GM15510 (cell line): ENCODE measurements around the gene CIB2.
A peak's percentile ranks its signal among the peaks of the same experiment; 100 is the strongest.

Experiments used
- POLR2A ChIP-seq: IDR thresholded peaks from 3 replicates; pipeline ENCODE4 v1.6.1; 2011; ENCODE audit warnings: borderline replicate concordance; ENCODE audit not compliant: insufficient read length; ENCODE audit errors: extremely low read depth

Gene CIB2

DNA sequence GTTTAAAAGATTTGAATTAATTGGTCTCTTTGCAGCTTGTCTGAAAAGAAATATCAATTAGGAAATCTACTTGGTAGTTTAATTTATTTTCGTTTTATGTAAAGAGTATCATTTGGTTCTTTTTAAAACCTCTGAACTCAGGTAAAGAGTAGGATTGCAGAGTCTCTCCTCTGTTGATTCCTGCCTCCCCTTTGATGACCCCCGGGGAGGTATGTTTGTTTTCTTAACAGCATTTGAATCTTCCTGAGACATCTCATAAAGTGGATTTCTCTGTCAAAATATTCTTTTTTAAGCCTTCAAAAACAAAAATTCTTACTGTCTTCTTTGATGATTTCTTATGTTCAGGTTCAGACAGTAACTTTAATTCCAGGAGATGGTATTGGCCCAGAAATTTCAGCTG is 26.0 kb upstream of the CIB2 start:
- no peak for TF ChIP-seq POLR2A

DNA sequence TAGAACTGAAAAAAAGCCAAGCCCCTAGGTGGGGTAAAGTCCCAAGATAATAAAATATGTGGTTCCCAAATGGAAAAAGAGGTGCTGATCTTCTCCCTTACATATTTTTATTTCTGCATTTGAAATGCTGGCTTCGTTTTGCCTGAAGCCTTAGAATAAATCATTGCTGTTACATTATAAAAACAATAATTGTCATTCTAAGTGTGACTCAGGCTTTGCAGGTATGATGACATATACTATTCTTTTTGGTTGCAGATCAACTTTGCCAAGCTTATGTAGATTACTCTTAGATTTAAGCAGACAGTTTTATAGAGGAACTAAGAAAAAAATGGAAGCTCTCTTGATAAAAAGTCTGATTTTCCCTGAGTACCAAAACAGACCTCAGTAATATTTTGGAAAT is 25.4 kb upstream of the CIB2 start:
- TF ChIP-seq POLR2A: no peak

DNA sequence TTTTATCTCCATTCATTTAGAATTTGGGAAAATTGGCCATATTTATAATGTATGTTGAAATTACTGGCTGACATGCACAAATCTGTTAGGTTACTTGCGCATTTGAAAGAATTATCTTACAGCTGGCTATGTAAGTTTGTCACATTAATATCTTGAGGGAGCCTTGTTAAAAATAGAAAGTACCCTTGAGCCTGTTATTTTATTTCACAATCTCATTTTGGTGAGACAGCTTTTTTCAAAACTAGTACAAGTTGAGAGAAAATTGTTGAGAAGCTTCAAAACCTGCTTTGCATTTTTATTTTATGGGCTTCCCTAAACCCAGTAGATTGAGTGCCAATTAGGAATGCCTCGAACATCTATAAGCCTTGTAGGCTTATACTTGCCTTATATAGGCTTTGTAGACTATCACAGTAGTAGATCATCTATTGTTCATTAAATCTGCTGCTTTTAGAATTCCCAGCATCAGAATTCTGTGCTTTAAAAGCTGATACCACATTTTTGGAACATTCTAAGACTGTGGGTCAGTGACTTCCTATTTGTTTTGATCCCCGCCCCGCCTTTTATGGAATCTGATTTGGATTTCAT is 24.2 kb upstream of the CIB2 start:
- no peak for TF ChIP-seq POLR2A

DNA sequence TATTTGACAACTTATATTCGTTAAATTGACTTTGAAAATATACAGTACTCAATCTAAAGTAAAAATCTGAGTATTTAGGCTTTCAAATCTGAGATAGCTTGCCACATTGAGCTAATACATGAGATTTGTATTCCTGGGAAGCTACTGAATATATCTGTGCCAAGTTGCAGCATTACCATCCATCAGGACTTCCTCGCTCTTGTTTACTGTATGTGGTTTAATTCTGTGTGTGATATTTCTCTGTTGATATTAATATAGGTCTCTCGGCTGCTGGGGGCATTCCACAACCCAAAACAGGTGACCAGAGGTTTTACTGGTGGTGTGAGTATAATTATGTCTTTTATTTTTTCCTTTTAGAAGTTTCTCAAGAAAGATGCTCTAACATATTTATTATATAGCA is 23.7 kb upstream of the CIB2 start:
- no peak for TF ChIP-seq POLR2A

DNA sequence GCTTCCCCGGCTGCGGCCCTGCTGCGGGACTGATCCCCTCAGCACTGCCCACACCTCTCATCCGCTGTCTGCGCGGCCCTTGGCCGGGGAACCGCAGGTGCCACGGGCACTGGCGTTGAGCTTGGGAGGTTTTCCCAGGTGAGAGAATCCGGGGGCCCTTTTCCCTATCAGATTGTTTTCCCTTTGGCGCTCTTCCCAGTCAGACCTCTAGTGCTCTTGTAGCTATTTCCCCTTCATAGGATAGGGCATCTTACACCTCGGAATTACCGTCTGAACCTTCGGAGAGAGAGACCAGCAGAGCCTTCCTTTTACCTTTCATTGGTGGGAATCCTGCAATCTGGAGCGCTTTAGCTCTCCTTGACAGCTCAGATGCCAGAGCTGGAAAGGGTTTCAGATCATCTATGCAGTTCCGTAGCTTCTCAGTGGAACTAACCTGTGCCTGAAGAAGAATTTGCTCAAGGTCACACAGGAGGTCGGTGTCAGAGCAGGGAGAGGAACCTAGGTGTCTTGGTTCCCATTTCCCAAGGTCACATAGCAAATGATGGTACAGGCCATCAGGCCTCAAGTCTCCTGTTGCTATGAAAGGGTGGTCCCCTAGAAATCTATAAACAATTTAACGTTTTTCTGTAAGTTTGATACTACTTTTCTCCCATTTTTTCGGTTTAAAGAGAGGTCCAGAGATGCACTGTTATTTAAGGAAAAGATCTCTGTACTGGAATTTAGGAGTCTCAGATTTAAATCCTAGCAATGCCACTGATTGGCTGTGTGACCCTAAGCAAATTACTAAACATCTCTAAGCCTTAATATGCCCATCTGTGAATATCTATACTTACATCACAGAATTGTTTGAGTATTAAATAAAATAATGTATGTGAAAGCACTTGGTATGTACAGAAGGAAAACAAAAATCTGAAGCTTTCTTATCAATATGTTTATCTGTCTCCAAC is 18.8 kb upstream of the CIB2 start:
- no peak for TF ChIP-seq POLR2A

DNA sequence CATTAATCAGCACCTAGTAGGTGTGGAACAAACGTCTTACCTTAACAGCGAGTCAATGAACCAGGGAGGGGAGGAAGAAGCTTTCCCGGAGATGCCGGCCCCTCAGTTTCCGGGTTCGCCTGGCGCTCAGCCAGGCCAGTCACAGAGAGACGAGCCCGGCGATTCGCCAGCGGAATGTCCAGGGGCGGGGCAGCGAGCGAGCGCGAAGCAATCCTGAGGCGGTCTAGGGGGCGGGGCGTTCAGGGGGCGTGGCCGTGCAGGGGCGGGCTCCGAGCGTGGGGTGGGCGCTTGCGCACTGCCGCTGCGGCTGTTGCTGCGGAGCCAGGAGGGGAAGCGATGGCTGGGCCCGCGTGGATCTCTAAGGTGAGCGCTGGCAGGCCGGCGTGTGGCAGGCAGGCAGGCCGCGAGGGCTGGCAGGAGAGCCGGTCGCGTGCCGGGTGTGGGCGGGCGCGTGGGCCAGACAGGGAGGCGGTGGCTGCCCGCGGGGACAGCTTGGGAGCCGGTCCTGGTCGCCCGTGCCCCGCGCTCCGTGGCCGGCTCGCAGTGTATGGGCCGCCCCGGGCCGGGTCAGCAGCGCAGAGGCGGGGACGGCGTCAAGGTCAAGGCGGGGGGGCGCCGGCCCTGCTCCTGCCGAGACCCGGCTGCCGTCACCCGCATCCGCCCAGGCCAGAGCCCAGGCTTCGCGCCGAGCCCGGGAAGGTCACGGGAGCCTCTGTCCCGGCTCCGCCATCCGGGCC is 18.0 kb upstream of the CIB2 start, which contains the start of gene IDH3A:
Gene IDH3A (plus strand): TSS at position 295 of the 737 bp plus-strand sequence. CDS start 42 bp downstream, at position 337.
- peak; percentile 91 for TF ChIP-seq POLR2A

DNA sequence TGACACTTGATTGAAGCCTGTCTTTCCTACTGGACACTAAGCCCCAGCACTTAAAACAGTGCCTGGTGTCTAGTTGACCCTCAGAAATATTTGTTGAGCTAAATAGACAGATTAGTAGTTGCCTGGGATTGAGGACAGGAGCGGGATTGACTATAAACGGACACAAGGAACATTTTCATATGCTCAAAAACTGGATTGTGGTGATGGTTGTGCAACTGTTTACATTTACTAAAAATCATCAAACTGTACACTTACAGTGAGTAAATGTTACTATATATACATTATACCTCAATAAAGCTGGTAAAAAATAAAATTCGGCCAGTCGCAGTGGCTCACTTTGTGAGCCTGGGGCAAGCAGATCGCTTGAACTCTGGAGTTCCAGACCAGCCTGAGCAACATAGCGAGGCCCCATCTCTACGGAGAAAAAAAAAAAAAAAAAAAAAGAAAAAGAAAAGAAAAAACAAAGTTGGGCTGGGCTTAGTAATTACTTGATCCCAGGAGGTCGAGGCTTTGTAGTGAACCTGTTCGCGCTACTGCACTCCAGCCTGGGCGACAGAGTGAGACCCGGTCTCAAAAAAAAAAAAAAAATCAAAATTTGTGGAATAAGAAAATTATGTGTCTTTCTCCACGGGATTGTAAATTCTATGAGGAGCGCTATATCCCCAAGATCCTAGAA is 17.3 kb upstream of the CIB2 start:
- no peak for TF ChIP-seq POLR2A

DNA sequence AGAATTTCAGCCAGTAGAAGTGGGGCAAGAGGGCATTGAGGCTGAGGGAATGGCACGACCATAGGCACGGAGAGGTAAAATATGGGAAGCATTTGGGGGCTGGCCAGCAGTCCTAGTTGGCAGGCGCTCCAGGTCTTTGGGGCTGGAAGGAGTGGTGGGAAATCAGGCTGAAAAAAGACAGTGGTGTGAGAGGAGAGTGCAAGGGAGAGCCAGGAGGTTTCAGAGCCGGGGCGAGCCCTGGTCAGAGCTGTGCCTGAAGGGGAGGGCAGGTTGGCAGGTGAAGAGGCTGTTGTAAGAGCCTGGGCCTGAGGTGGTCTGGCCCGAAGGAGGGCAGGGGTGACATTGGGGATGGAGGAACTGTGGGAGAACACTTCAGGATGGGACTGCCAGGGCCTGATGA is 16.3 kb upstream of the CIB2 start:
- TF ChIP-seq POLR2A: no peak

DNA sequence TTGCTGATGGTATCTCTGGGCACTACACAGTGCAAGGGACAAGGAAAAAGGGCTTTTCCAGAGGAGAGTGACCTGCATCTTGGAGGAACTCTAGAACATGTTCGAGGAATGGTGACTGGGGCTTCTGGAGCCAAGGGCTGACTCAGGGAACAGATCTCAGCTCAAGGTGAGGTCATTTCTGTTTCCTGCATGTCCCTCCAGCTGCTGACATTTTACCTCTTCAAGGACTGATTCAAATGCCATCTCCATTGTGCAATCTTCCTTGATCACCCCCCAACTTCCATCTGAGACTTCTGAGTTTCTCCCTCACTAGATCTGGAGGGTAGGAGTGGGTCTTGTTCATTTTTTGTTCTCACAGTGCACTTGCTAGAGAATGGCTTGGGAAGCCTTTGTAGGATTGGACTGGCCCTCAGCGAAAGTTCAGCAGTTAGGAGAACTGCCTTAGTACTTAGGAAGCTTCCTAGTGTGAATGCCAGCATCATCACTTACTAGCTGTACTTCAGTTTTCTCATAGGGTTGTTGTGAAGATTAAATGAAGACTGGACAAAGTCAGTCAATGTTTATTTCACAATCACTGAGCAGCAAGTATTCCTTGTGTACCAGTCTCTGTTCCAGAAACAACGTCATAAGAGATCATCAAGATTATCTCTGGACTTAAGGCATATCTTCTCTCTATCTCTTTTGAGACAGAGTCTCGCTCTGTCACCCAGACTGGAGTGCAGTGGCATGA is 15.3 kb upstream of the CIB2 start:
- TF ChIP-seq POLR2A: no peak

DNA sequence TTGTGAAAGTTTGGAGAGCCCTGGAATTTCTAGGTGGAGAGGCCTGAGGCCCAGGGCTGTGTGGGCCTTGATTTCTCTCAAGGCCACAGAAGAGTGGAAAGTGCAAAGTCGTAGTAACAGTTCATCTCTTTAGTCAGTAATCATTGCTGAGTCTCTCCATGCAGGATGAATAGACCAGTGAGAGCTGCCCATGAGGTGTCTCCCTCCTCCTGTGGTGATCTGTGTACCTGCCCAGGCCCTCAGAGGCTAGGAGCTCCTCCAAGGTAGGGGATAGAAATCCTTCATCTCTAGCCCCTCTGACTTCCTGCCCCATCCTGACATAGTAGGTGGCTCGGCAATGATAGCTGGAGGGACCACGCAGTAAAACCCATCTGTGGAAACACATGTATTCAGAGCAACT is 11.1 kb upstream of the CIB2 start:
- TF ChIP-seq POLR2A: no peak

DNA sequence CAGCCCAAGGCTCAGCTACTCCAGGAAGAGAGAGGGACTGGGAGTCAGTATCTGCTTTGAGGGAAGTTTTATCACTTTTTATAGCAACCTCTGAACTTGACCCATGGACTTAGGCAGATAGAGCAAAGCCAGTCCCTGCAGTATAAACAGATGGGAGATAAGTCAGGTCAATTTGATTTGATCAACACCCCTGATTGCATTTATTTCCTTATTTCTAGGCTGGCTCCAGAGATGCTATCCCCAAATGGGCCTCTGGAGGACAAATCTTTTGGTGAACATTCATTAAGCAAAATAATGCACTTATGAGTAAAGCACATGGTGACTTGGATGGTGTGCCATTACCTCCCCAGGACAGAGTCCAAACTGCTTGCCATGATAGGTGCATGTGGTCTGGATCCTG is 9.0 kb upstream of the CIB2 start:
- no peak for TF ChIP-seq POLR2A

DNA sequence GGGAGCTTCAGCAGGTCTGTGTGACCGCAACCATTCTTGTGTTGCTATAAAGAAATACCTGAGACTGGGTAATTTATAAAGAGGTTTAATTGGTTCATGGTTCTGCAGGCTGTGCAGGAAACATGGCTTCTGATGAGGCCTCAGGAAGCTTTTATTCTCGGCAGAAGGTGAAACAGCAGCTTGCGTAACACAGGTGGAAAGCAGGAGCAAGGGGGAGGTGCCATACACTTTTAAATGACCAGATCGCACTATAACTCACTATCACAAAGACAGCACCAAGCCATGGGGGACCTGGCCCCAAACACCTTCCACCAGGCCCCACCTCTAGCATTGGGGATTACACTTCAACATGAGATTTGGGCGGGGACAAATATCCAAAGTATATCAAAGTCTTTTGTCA is 8.3 kb upstream of the CIB2 start:
- TF ChIP-seq POLR2A: no peak

DNA sequence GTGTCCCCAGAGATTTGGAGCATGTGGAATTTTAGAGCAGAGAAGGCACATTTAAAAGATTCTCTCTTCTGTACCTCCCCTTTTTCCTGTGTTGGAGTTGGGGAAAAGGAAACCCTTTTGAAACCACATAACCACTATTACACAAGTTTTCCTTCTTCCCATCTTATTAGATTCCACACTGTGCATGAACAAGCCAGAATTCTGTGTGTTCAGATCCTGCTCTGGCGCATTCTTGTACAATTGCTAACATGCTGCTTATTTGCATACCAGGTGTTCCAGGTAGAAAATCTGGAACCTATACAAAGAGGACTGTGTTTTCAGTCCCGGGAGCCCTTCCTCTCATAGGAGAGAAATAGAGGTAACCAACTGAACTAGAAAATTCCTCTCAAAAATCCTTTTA is 2.6 kb upstream of the CIB2 start:
- TF ChIP-seq POLR2A: no peak

DNA sequence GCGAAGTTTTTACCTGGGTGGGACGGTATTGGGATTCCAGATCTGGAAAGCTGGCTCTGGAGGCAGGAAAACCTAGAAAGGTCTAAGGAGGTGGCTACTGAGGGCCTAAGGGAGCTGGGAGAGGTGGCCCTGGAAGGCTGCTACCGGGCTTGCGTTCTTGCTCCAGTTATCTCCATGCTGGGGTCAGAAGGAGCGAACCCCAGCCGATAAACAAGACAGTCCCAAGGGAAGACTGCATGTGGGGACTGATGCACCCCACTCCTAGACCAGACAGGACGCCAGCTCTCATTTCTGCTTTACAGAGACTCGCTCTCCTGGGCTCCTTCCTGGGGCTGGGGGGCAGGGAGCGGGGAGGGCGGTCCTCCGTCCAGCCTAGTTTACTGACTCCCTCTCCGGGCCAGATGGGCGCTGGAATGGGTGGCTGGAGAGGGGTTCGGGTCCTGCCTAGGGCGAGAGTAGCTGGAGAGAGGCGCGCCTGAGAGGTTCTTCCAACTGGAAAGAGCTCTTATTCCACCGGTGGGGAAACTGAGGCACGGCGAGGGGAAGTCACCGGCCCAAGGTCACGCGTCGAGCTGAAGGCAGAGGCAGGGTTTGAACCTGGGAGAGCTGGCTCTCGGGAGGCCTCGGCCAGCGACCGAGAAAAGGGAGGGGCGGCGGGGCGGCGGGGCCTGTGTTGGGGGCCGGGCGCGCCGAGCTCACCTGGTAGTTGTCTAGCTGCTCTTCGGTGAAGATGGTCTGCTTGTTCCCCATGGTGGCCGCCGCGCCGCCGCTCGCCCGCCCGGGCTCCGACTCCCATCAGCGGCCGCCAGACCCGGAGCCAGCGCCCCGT is 565 bp downstream of the CIB2 start:
- no peak for TF ChIP-seq POLR2A

DNA sequence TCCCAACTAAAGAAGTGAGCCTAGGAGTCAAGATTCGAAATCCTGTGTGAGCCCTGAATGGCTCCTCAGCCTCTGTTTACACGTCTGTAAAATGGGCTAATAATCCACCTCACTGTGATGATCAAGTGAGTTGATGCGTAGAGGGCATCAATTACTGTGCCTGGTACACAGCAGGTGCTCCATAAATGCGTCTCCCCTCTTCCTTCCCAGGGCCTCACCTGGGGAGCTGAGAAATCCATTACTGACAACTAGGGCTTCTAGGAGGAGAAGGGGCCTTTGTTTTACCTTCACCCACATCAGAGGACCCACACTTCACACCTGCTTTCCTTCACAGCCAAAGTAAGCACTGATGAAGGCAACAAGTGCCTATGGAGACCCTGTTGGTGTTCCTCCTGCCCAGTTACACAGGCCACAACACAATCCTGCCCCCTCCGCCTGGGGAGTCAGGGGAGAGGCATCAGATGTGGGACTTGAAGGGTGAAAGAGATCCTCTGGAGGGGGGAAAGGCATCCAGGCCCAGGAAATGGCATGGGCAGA is 1.4 kb downstream of the CIB2 start:
- TF ChIP-seq POLR2A: no peak
